HL-60/S4 (cell line): Measurements from ENCODE around the gene ELP5.
"Not testable (repeated sequence)": the region's sequence is repeated elsewhere in the genome, so short reads cannot be mapped to it uniquely, and the experiment has no call there.

Source experiments
- in situ Hi-C: fragments of 300-500 bp; cut with MboI; formaldehyde crosslinking; loops from 2 replicates; pipeline ENCODE4 v1.14.3; 2022; ENCODE audit warnings: low sequenced_read_pairs

The ELP5 gene

GRCh38 chr17:7235693-7236665, 16.0 kb upstream of the ELP5 start:
- in situ Hi-C loops, result no loop called here

GRCh38 chr17:7236808-7237207, 15.2 kb upstream of the ELP5 start:
- in situ Hi-C loops, result no loop called here

GRCh38 chr17:7237266-7237760, 14.7 kb upstream of the ELP5 start:
- in situ Hi-C loops, result no loop called here

- in situ Hi-C loops, result no loop called here
Measured at GRCh38 chr17:7237761-7238419, 14.1 kb upstream of the ELP5 start.

- in situ Hi-C loops, result no loop called here
Measured at GRCh38 chr17:7238420-7239090, 13.5 kb upstream of the ELP5 start.

- in situ Hi-C loops, result no loop called here
Measured at GRCh38 chr17:7239091-7240027, 12.7 kb upstream of the ELP5 start, which contains the start of gene PHF23. Gene PHF23, minus strand, starts transcription at chr17:7239457. Its CDS starts 178 bp downstream, at chr17:7239279.

- in situ Hi-C loops, result no loop called here
Measured at GRCh38 chr17:7240375-7240774, 11.6 kb upstream of the ELP5 start.

- in situ Hi-C loops, result no loop called here
Measured at GRCh38 chr17:7241090-7241733, 10.8 kb upstream of the ELP5 start.

GRCh38 chr17:7241783-7242716, 10.0 kb upstream of the ELP5 start, which contains the start of gene GABARAP:
Gene GABARAP, minus strand, starts transcription at chr17:7242449. Its CDS starts 119 bp downstream, at chr17:7242330.
- in situ Hi-C loops, result no loop called here

- in situ Hi-C loops, result no loop called here
Measured at GRCh38 chr17:7242717-7243452, 9.1 kb upstream of the ELP5 start.

GRCh38 chr17:7243453-7243729, 8.6 kb upstream of the ELP5 start:
- in situ Hi-C loops, result no loop called here

GRCh38 chr17:7243838-7244237, 8.2 kb upstream of the ELP5 start:
- in situ Hi-C loops, result not testable (repeated sequence)

- in situ Hi-C loops, result no loop called here
Measured at GRCh38 chr17:7246779-7247178, 5.2 kb upstream of the ELP5 start.

GRCh38 chr17:7248796-7249195, 3.2 kb upstream of the ELP5 start:
- in situ Hi-C loops, result no loop called here

GRCh38 chr17:7249214-7249613, 2.8 kb upstream of the ELP5 start:
- in situ Hi-C loops, result no loop called here

- in situ Hi-C loops, result no loop called here
Measured at GRCh38 chr17:7249830-7250229, 2.2 kb upstream of the ELP5 start.

GRCh38 chr17:7250695-7251627, 1.1 kb upstream of the ELP5 start:
- in situ Hi-C loops, result no loop called here
